BLaER1 (cell line): Measurements from ENCODE around the gene RUSF1.

Experiments used
- H3K27ac ChIP-seq: shearing (Covaris generic); formaldehyde crosslinking; 2 replicates; pipeline ENCODE4 v1.8.1; 2022
- H3K27me3 ChIP-seq: shearing (Covaris generic); formaldehyde crosslinking; 2 replicates; pipeline ENCODE4 v1.8.1; 2022
- H3K36me3 ChIP-seq: shearing (Covaris generic); formaldehyde crosslinking; 2 replicates; pipeline ENCODE4 v1.8.1; 2022
- H3K4me1 ChIP-seq: shearing (Covaris generic); formaldehyde crosslinking; 2 replicates; pipeline ENCODE4 v1.8.1; 2022
- H3K4me2 ChIP-seq: shearing (Covaris generic); formaldehyde crosslinking; 2 replicates; pipeline ENCODE4 v1.8.1; 2022
- H3K4me3 ChIP-seq: shearing (Covaris generic); formaldehyde crosslinking; 2 replicates; pipeline ENCODE4 v1.8.1; 2022
- H3K9ac ChIP-seq: shearing (Covaris generic); formaldehyde crosslinking; 2 replicates; pipeline ENCODE4 v1.8.1; 2022
- H3K9me3 ChIP-seq: shearing (Covaris generic); formaldehyde crosslinking; 2 replicates; pipeline ENCODE4 v1.8.1; 2022
- H4K20me1 ChIP-seq: shearing (Covaris generic); formaldehyde crosslinking; 2 replicates; pipeline ENCODE4 v1.8.1; 2022
- Cebpa-rat ChIP-seq: shearing (Covaris generic); IDR thresholded peaks from 2 replicates; pipeline ENCODE4 v1.8.1; 2022

The RUSF1 gene

DNA sequence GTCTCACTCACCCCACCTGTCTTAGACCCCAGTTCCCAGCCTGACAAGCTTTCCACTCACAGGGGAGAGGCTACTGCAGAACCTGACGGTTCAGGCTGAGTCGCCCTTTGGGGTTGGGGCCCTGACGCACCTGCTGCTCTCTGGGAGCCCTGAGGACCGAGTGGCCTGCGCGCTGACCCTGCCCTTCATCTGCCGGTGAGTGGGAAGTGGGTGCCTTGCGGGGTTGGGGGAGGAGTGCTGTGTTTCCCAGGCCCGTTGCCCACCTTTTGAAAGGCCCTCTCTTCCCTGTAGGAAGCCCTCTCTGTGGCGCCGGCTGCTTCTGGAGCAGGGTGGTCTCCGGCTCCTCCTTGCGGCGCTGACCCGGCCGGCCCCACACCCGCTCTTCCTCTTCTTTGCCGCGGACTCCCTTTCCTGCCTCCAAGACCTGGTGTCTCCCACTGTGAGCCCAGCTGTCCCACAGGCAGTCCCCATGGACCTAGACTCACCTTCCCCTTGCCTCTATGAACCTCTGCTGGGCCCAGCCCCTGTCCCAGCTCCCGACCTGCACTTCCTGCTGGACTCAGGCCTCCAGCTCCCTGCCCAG is 42.3 kb downstream of the RUSF1 start:
- Histone ChIP-seq H3K27ac (peak overlapping the region; percentile 96), H3K4me1 (peaks cover 85% of the 10 kb centered on the region), H3K4me2 (peak overlapping the region; percentile 100), H3K9ac (peak overlapping the region; percentile 85), H3K27me3 (no peaks in the 10 kb centered on the region), H3K36me3 (peaks cover 35% of the 10 kb centered on the region), H4K20me1 (no peaks in the 10 kb centered on the region), H3K4me3 (peak overlapping the region; percentile 65), H3K9me3 (no peaks in the 10 kb centered on the region)
- no peak for TF ChIP-seq Cebpa-rat

- Histone ChIP-seq H3K27ac (peak overlapping the region; percentile 43), H3K27me3 (no peaks in the 10 kb centered on the region), H3K36me3 (peaks cover 35% of the 10 kb centered on the region), H3K4me3 (no peak overlapping the region), H3K9me3 (no peaks in the 10 kb centered on the region), H4K20me1 (no peaks in the 10 kb centered on the region), H3K9ac (no peak overlapping the region), H3K4me2 (peak overlapping the region; percentile 100), H3K4me1 (peaks cover 84% of the 10 kb centered on the region)
- TF ChIP-seq Cebpa-rat = no peak
Measured at GRCh38 chr16:31464781-31465260, 43.4 kb downstream of the RUSF1 start.

GRCh38 chr16:31464348-31464769 is 43.8 kb downstream of the RUSF1 start:
- H3K4me2 ChIP-seq = peak overlapping the region; percentile 100; the same call in 1 of the 2 replicates
- peak overlapping the region; percentile 43; the same call in 1 of the 2 replicates for H3K27ac ChIP-seq
- H4K20me1 ChIP-seq = no peaks in the 10 kb centered on the region
- no peaks in the 10 kb centered on the region for H3K27me3 ChIP-seq
- H3K4me3 ChIP-seq = no peak overlapping the region
- peaks cover 84% of the 10 kb centered on the region for H3K4me1 ChIP-seq
- H3K9ac ChIP-seq = no peak overlapping the region
- H3K36me3 ChIP-seq = peaks cover 35% of the 10 kb centered on the region
- no peak for TF ChIP-seq Cebpa-rat
- H3K9me3 ChIP-seq = no peaks in the 10 kb centered on the region

DNA sequence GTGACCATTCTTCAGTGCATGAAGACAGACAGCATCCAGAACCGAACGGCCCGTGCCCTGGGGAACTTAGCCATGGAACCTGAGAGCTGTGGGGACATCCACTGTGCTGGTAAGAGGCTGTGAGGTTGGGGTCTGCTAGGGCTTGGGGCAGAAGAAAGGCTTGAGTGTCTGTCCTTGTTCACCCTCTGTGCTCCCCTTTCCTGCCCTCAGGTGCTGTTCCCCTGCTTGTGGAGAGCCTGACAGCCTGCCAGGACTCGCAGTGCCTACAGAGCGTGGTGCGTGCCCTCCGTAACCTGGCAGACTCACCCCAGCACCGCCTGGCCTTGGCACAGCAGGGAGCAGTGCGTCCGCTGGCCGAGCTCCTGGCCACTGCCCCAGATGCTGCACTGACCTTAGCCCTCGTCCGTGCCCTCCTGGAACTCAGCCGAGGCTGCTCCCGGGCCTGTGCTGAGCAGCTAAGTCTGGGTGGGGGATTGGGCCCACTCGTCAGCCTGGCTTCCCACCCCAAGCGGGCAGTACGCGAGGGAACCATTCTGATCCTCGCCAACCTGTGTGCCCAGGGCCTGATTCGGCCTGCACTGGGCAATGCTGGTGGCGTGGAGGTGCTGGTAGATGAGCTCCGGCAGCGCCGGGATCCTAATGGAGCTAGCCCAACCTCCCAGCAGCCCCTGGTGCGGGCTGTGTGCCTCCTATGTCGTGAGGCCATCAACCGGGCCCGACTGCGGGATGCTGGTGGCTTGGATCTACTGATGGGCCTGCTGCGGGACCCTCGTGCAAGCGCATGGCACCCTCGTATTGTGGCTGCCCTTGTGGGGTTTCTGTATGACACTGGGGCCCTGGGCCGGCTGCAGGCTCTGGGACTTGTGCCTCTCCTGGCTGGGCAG is 46.0 kb downstream of the RUSF1 start:
- H3K27me3 ChIP-seq = no peaks in the 10 kb centered on the region
- no peak overlapping the region for H3K4me2 ChIP-seq
- no peak overlapping the region for H3K4me3 ChIP-seq
- peaks cover 13% of the 10 kb centered on the region for H4K20me1 ChIP-seq
- peaks cover 72% of the 10 kb centered on the region for H3K4me1 ChIP-seq
- no peaks in the 10 kb centered on the region for H3K9me3 ChIP-seq
- no peak overlapping the region for H3K9ac ChIP-seq
- H3K36me3 ChIP-seq = peaks cover 35% of the 10 kb centered on the region
- no peak for TF ChIP-seq Cebpa-rat
- H3K27ac ChIP-seq = peak overlapping the region; percentile 38

DNA sequence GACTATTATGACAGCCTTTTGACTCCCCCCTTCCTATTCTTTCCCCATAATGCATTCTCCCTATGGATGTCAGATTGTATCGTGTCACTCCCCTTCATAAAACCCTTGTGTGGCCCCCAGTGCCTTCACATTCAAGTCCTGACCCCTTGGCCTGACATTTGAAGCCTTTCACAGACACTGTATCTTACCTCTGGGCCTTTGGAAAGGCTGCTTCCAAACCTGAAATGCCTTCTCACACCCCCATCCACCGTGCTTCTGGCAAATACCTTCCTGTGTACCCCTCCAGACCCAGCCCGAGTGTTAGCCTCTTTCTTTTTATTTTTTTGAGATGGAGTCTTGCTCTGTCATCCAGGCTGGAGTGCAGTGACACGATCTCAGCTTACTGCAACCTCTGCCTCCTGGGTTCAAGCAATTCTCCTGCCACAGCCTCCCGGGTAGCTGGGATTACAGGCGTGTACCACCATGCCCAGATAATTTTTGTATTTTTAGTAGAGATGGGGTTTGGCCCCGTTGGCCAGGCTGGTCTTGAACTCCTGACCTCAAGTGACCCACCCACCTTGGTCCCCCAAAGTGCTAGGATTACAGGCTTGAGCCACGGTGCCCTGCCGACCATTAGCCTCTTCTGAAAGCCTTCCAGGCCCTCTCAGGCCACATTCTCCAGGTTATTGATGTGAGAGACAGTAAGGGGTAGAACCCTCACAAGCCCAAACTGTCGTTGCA is 46.8 kb downstream of the RUSF1 start:
- H4K20me1 ChIP-seq = peaks cover 21% of the 10 kb centered on the region
- H3K36me3 ChIP-seq = peaks cover 40% of the 10 kb centered on the region
- no peak overlapping the region for H3K27ac ChIP-seq
- H3K9me3 ChIP-seq = no peaks in the 10 kb centered on the region
- H3K9ac ChIP-seq = no peak overlapping the region
- H3K4me2 ChIP-seq = no peak overlapping the region
- no peaks in the 10 kb centered on the region for H3K27me3 ChIP-seq
- H3K4me3 ChIP-seq = no peak overlapping the region
- TF ChIP-seq Cebpa-rat = no peak
- peaks cover 72% of the 10 kb centered on the region for H3K4me1 ChIP-seq

GRCh38 chr16:31460582-31461002 is 47.6 kb downstream of the RUSF1 start:
- peaks cover 40% of the 10 kb centered on the region for H3K36me3 ChIP-seq
- H3K27ac ChIP-seq = no peak overlapping the region
- H3K9ac ChIP-seq = no peak overlapping the region
- H3K27me3 ChIP-seq = no peaks in the 10 kb centered on the region
- peaks cover 72% of the 10 kb centered on the region for H3K4me1 ChIP-seq
- H3K9me3 ChIP-seq = no peaks in the 10 kb centered on the region
- peak overlapping the region; percentile 82 for H3K4me3 ChIP-seq
- H3K4me2 ChIP-seq = peak overlapping the region; percentile 90
- H4K20me1 ChIP-seq = peaks cover 29% of the 10 kb centered on the region
- TF ChIP-seq Cebpa-rat = no peak

- peaks cover 36% of the 10 kb centered on the region for H4K20me1 ChIP-seq
- peaks cover 72% of the 10 kb centered on the region for H3K4me1 ChIP-seq
- no peaks in the 10 kb centered on the region for H3K27me3 ChIP-seq
- H3K27ac ChIP-seq = peak overlapping the region; percentile 99
- peak overlapping the region; percentile 82 for H3K4me3 ChIP-seq
- H3K36me3 ChIP-seq = peaks cover 44% of the 10 kb centered on the region
- no peak for TF ChIP-seq Cebpa-rat
- no peaks in the 10 kb centered on the region for H3K9me3 ChIP-seq
- H3K9ac ChIP-seq = peak overlapping the region; percentile 97
- peak overlapping the region; percentile 90 for H3K4me2 ChIP-seq
Measured at GRCh38 chr16:31459687-31460581, 48.3 kb downstream of the RUSF1 start.

DNA sequence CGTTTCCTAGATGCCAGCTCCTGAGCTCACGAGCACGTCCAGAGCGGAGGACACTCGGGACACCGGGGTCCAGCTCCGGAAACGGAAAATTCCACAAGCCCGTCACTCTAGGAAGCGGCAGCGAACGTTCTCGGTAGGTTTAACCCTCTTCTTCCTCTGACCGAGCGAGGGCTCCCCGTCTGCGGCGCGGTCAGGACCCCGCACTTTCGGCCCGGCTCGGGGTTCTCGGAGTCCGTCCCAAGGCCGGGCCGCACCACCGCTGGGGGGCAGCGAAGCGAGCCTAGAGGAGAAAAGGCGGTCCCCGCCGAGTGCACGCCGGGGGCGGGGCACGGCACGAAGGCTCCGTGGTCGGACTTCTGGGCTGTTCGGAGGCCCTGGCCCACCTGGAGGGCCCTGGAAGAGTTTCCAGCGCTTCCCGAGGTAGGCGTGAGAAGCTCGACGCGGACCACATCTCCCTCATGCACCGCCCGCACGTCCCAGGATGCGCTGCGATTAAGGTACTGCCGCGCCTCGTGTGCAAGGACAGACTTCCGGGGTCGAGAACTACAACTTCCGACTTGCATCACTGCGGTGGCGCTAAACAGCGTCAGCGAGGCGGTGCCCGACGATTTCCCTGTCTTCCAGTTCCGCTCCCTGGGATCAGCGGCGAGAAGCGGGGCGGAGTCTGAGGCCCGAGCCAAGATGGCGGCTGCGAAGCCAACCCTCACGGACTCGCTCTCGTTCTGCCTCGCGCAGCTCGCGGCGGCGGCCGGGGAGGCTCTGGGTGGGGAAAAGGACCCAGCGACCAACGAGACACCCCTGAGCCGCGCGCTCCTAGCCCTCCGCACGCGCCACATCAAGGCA is 49.1 kb downstream of the RUSF1 start, which contains the start of gene ARMC5:
Gene ARMC5 (plus strand): TSS at position 658 of the 843 bp plus-strand sequence. CDS start 24 bp downstream, at position 682.
- H3K9ac ChIP-seq = peak within 1 kb of the TSS; percentile 97

More for the DNA sequence above, 49.1 kb downstream of the RUSF1 start, which contains the start of gene ARMC5:
- Histone ChIP-seq H3K27ac (peak within 1 kb of the TSS; percentile 99), H3K36me3 (peaks cover 36% of the 10 kb centered on the region), H3K9me3 (no peaks in the 10 kb centered on the region), H3K4me1 (peaks cover 65% of the 10 kb centered on the region), H3K4me3 (peak within 1 kb of the TSS; percentile 82), H3K27me3 (no peaks in the 10 kb centered on the region), H3K4me2 (peak within 1 kb of the TSS; percentile 97), H4K20me1 (peaks cover 44% of the 10 kb centered on the region)
- TF ChIP-seq Cebpa-rat = 0 out of 2 replicates have a peak, but pooled peaks have one; percentile 8
